ENCODE measurements around the gene TFDP3.

TFDP3 gene

GRCh38 chrX:133185938-133186337 lies 32.2 kb downstream of the TFDP3 start:
- no peak for DNase-seq

GRCh38 chrX:133185119-133185518 lies 33.0 kb downstream of the TFDP3 start:
- no peak for DNase-seq

- DNase-seq: no peak
These were observed 34.3 kb downstream of the TFDP3 start for GRCh38 chrX:133183806-133184205.

GRCh38 chrX:133179500-133179899 lies 38.7 kb downstream of the TFDP3 start:
- DNase-seq: no peak

- DNase-seq: no peak
These were observed 41.0 kb downstream of the TFDP3 start for GRCh38 chrX:133177202-133177601.

GRCh38 chrX:133175605-133176004 lies 42.5 kb downstream of the TFDP3 start:
- no peak for DNase-seq

GRCh38 chrX:133175162-133175561 lies 43.0 kb downstream of the TFDP3 start:
- DNase-seq: no peak

- no peak for DNase-seq
These were observed 46.0 kb downstream of the TFDP3 start for GRCh38 chrX:133171962-133172708.

Measured in CD4-positive, alpha-beta T cell treated with Interleukin-10 for 1 hour (primary cell).